GM23338 (cell line): ENCODE data around the gene WNT7A. TPM values are rescaled to one million over a fixed set of nuclear protein-coding genes. Genes with fewer than 3 reads are reported as not detected.

Experiments
- ATAC-seq: fragments of 200-7000 bp; cut with Tn5 transposase; 3 replicates; pipeline ENCODE4 v1.9.1; 2020
- DNase-seq: peaks from one replicate; pipeline ENCODE4 v3.0.0-alpha.2; 2015; ENCODE audit warnings: low spot score
- H2AFZ ChIP-seq: fragments of 200-600 bp; sonication (generic); 2 replicates; pipeline ENCODE4 v1.8.0; 2016; ENCODE audit warnings: antibody characterized with exemption, mild to moderate bottlenecking, moderate library complexity
- H3F3A ChIP-seq: fragments of 200-600 bp; sonication (generic); replicated peaks from 2 replicates; pipeline ENCODE4 v1.8.0; 2017; ENCODE audit warnings: antibody characterized with exemption, mixed run types, low read depth
- H3K27ac ChIP-seq: fragments of 200-600 bp; sonication (generic); 2 replicates; pipeline ENCODE4 v1.6.1; 2016; ENCODE audit warnings: low read depth
- H3K27me3 ChIP-seq: fragments of 200-600 bp; sonication (generic); 2 replicates; pipeline ENCODE4 v1.8.0; 2016; ENCODE audit warnings: mild to moderate bottlenecking, mixed run types, moderate library complexity; ENCODE audit not compliant: insufficient read depth
- H3K36me3 ChIP-seq: fragments of 200-600 bp; sonication (generic); 2 replicates; pipeline ENCODE4 v1.8.0; 2016; ENCODE audit warnings: mild to moderate bottlenecking; ENCODE audit not compliant: insufficient read depth
- H3K4me1 ChIP-seq: fragments of 200-600 bp; sonication (generic); 2 replicates; pipeline ENCODE4 v1.8.0; 2016; ENCODE audit warnings: mild to moderate bottlenecking, moderate library complexity; ENCODE audit not compliant: insufficient read depth
- H3K4me2 ChIP-seq: fragments of 200-600 bp; sonication (generic); 2 replicates; pipeline ENCODE4 v1.7.1; 2017; ENCODE audit warnings: mixed run types
- H3K4me3 ChIP-seq: fragments of 200-600 bp; sonication (generic); 2 replicates; pipeline ENCODE4 v1.6.1; 2016; ENCODE audit warnings: mixed run types
- H3K79me2 ChIP-seq: fragments of 200-600 bp; sonication (generic); replicated peaks from 2 replicates; pipeline ENCODE4 v1.8.0; 2017; ENCODE audit warnings: mild to moderate bottlenecking; ENCODE audit not compliant: insufficient read depth
- H3K9me2 ChIP-seq: fragments of 200-600 bp; sonication (generic); 2 replicates; pipeline ENCODE4 v1.8.0; 2017; ENCODE audit not compliant: insufficient read depth
- H4K20me1 ChIP-seq: fragments of 200-600 bp; sonication (generic); replicated peaks from 2 replicates; pipeline ENCODE4 v1.8.0; 2017; ENCODE audit warnings: mild to moderate bottlenecking; ENCODE audit not compliant: insufficient read depth
- H3K27ac Mint-ChIP-seq: 2 replicates; pipeline ENCODE4 v1.8.0; 2020; ENCODE audit warnings: inconsistent platforms, mild to moderate bottlenecking, moderate library complexity, mixed read lengths
- H3K27me3 Mint-ChIP-seq: 3 replicates; pipeline ENCODE4 v1.8.0; 2022; ENCODE audit warnings: low read depth, mild to moderate bottlenecking, moderate library complexity, mixed read lengths, inconsistent platforms; ENCODE audit not compliant: insufficient read depth, poor library complexity
- H3K36me3 Mint-ChIP-seq: 3 replicates; pipeline ENCODE4 v1.8.0; 2021; ENCODE audit warnings: low read depth, mild to moderate bottlenecking, inconsistent platforms, moderate library complexity, mixed read lengths
- H3K4me1 Mint-ChIP-seq: 3 replicates; pipeline ENCODE4 v1.8.0; 2020; ENCODE audit warnings: mild to moderate bottlenecking, inconsistent platforms, mixed read lengths
- H3K4me3 Mint-ChIP-seq: 3 replicates; pipeline ENCODE4 v1.8.0; 2021; ENCODE audit warnings: moderate library complexity, mild to moderate bottlenecking, inconsistent platforms, mixed read lengths
- H3K9me3 Mint-ChIP-seq: 3 replicates; pipeline ENCODE4 v1.8.0; 2020; ENCODE audit warnings: moderate library complexity, mild to moderate bottlenecking, inconsistent platforms, mixed read lengths
- CREB1 ChIP-seq: fragments of 250-450 bp; sonication (Bioruptor Pico); IDR thresholded peaks from 2 replicates; pipeline ENCODE4 v1.5.0; 2020; ENCODE audit warnings: low read depth, mild to moderate bottlenecking, moderate library complexity
- ETS1 ChIP-seq: IDR thresholded peaks from 2 replicates; pipeline ENCODE4 v1.6.1; 2016; ENCODE audit warnings: antibody characterized with exemption
- EZH2phosphoT487 ChIP-seq: fragments of 200-600 bp; sonication (generic); IDR thresholded peaks from one replicate; pipeline ENCODE4 v1.8.1; 2018; ENCODE audit warnings: antibody characterized with exemption; ENCODE audit not compliant: unreplicated experiment
- NANOG ChIP-seq: IDR thresholded peaks from 2 replicates; pipeline ENCODE4 v1.6.1; 2016; ENCODE audit warnings: antibody characterized with exemption, borderline replicate concordance
- POLR2AphosphoS5 ChIP-seq: IDR thresholded peaks from 2 replicates; pipeline ENCODE4 v1.6.1; 2016; ENCODE audit warnings: antibody characterized with exemption, low read depth
- REST ChIP-seq: IDR thresholded peaks from one replicate; pipeline ENCODE4 v1.6.1; 2018; ENCODE audit warnings: antibody characterized with exemption; ENCODE audit not compliant: unreplicated experiment
- STAT1 ChIP-seq: IDR thresholded peaks from one replicate; pipeline ENCODE4 v1.6.1; 2016; ENCODE audit warnings: antibody characterized with exemption; ENCODE audit not compliant: unreplicated experiment
- ZNF114 ChIP-seq: fragments of 250-450 bp; sonication (Bioruptor Pico); IDR thresholded peaks from 2 replicates; pipeline ENCODE4 v1.5.0; 2020; ENCODE audit warnings: mild to moderate bottlenecking, moderate library complexity
- ZNF331 ChIP-seq: fragments of 250-450 bp; sonication (Bioruptor Pico); IDR thresholded peaks from 2 replicates; pipeline ENCODE4 v1.5.0; 2020; ENCODE audit warnings: low read depth, mild to moderate bottlenecking, moderate library complexity
- polyA plus RNA-seq: library from polyadenylated mRNA; unstranded; fragments of >200 nt; fragmentation: Nextera tagmentation; extraction: Ambion mirVana; gene quantifications from 2 replicates; pipeline ENCODE4 v1.2.1, GENCODE V29; 2016
- total RNA-seq: library from RNA; depleted of rRNA; stranded (reverse); fragments of >200 nt; shearing (Covaris generic); gene quantifications from 2 replicates; pipeline ENCODE4 v1.2.3, GENCODE V29; 2014

The WNT7A gene
- total and polyA plus RNA-seq, 2 experiments from 2014 or later, result not detected

GRCh38 chr3:13868844-13869724 is 10.8 kb downstream of the WNT7A start:
- DNase-seq, result no peak
- Mint-ChIP-seq H3K4me1 (peaks cover 22% of the 10 kb centered on the region), H3K27me3 (peaks cover 20% of the 10 kb centered on the region), H3K36me3 (no peaks in the 10 kb centered on the region), H3K27ac (no peak overlapping the region), H3K9me3 (no peaks in the 10 kb centered on the region; the same call in 2 of the 3 replicates), H3K4me3 (no peak overlapping the region)
- no peaks in the 10 kb centered on the region for H3F3A ChIP-seq
- no peak for ATAC-seq
- H3K4me1 ChIP-seq, result peaks cover 7% of the 10 kb centered on the region
- no peaks in the 10 kb centered on the region for H3K27me3 ChIP-seq
- H2AFZ ChIP-seq, result no peak overlapping the region
- H3K79me2 ChIP-seq, result no peaks in the 10 kb centered on the region
- H3K36me3 ChIP-seq, result no peaks in the 10 kb centered on the region
- TF ChIP-seq ETS1 (no peak), POLR2AphosphoS5 (no peak), REST (no peak), ZNF331 (CRISPR knock-in tag) (no peak), STAT1 (no peak), NANOG (no peak), CREB1 (CRISPR knock-in tag) (no peak), EZH2phosphoT487 (no peak)
- H3K4me3 ChIP-seq, result no peak overlapping the region
- H4K20me1 ChIP-seq, result no peaks in the 10 kb centered on the region
- H3K27ac ChIP-seq, result no peak overlapping the region
- H3K9me2 ChIP-seq, result no peaks in the 10 kb centered on the region; the same call in 1 of the 2 replicates
- H3K4me2 ChIP-seq, result no peak overlapping the region

GRCh38 chr3:13867732-13868131 is 12.1 kb downstream of the WNT7A start:
- Histone ChIP-seq H3K79me2 (no peaks in the 10 kb centered on the region), H3F3A (no peaks in the 10 kb centered on the region), H3K27ac (no peak overlapping the region), H3K27me3 (no peaks in the 10 kb centered on the region), H4K20me1 (no peaks in the 10 kb centered on the region), H3K4me3 (no peak overlapping the region), H3K4me1 (no peaks in the 10 kb centered on the region), H3K9me2 (no peaks in the 10 kb centered on the region; the same call in 1 of the 2 replicates), H3K36me3 (no peaks in the 10 kb centered on the region), H2AFZ (no peak overlapping the region), H3K4me2 (no peak overlapping the region)
- Mint-ChIP-seq H3K27ac (no peak overlapping the region), H3K36me3 (no peaks in the 10 kb centered on the region), H3K4me1 (peaks cover 17% of the 10 kb centered on the region; the same call in 2 of the 3 replicates), H3K27me3 (peaks cover 15% of the 10 kb centered on the region), H3K4me3 (no peak overlapping the region), H3K9me3 (no peaks in the 10 kb centered on the region; the same call in 2 of the 3 replicates)
- DNase-seq (no peak), ATAC-seq (no peak)
- TF ChIP-seq ETS1, result no peak
- TF ChIP-seq POLR2AphosphoS5, result no peak
- TF ChIP-seq ZNF114 (CRISPR knock-in tag), result no peak
